Left cardiac atrium (tissue), 4 donors: ENCODE measurements around the gene SPTSSB. TPM values are rescaled to one million over a fixed set of nuclear protein-coding genes. Genes with fewer than 3 reads are reported as not detected.
A peak's percentile ranks its signal among the peaks of the same experiment; 100 is the strongest.

Experiments used
- ATAC-seq, 2 donors: fragments of 200-7000 bp; cut with Tn5 transposase; one replicate each; pipeline ENCODE4 v1.9.1; 2020; ENCODE audit warnings: mild to moderate bottlenecking in 2 of 2, moderate library complexity in 2 of 2
- DNase-seq: peaks from one replicate; pipeline ENCODE4 v3.0.0-alpha.2; 2020
- intact Hi-C, 2 donors: fragments of 100-400 bp; cut with DNase I; formaldehyde crosslinking; loops; one replicate each; pipeline versions ENCODE4 v1.14.1 to v1.15.1; 2022 to 2023
- total RNA-seq, 2 donors: library from RNA; stranded (reverse); fragmentation: NEBNext Ultra II Directional; extraction: Animal tissue kit (Norgen Biotek cat#: 25700); gene quantifications; one replicate each; pipeline ENCODE4 v1.2.1, GENCODE V29; 2021
- donor health status: DM: no; HTN: yes; CAD: no.
- donor health status: DM: no; HTN: yes; CAD: no; lungs with severe emphysema.
- donor health status: DM: yes; HTN: yes; CAD: no.
- donor health status: Dilated cardiomyopathy.

SPTSSB gene
- total RNA-seq, 2 donors from 2014 or later, result 0.38 to 0.39 TPM

DNA sequence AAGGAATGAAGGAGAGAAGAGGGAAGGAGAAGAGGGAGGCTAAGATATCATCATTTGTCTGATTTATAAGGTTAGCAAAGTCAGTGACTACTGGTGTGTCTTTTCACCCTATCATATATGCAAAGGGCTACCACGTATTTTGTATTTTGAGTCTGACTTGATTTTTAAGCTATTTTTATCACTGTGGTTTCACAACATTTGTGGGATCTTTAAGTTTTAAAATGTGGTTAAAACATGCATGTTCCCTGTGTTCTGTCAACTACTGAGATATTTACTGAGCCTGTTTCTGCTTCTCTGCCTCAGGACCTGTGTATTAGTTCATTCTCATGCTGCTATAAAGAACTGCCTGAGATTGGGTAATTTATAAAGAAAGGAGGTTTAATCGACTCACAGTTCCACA, 22.5 kb upstream of the SPTSSB start:
- no peak for DNase-seq
- intact Hi-C loops, result no loop called here
- no peak for ATAC-seq

DNA sequence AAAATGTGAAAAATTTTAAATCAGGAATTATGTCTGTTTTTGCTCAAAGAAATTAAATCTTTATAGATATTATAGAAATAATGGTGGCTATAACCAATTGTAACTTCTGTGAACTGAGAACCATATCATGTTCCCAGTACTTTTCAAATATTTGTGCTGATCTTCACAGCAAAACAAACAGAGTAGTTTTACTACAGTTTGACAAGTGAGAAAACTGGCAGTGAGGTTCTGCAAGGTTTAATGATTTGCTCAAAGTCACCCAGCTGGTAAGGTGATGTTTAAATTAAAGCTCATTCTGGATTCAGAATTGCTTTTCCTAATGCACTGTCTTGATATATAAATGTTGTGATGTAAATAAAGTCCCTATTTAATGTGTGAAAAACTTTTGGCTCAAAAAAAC, 22.0 kb upstream of the SPTSSB start:
- ATAC-seq (no peak), DNase-seq (no peak)
- intact Hi-C loops, result no loop called here

DNA sequence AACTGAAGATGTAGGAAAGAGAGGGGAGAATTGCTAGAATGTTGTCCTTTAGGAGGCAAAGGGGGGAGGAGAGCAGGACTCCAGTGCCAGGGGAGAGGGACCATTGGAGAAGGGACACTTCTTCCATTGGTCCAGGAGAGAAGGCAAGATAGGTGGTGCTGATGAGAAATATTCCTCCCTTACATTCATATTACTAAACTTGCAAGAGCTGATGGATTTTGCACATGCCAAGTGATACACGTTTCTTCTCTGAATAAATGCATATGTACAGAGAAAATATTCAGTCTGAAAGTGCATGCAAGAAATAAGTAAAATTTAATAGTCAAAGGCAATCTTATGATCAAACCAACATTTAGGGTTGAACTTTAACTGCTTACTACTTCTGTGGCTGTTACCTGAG, 21.5 kb upstream of the SPTSSB start:
- ATAC-seq, result no peak
- intact Hi-C loops, result no loop called here
- no peak for DNase-seq

DNA sequence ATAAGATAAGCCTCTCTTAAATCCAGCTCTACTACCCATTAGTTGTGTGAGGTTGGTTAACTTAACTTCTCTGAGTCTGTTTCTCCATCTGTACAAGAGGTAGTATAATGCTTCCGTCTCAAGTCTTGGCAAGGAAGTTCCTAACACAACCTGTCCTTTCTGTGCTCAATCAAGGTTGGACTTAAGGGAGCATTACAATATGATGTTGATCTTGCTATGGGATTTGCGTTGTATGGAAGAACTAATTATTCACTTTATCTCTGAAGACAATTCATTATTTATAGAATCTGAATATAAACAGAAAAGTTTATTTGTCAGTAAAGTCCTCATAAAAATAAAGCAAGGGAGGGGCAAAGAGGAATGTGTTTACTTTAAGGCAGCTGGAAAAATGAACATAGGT, 18.9 kb upstream of the SPTSSB start:
- intact Hi-C loops, result no loop called here
- ATAC-seq (no peak), DNase-seq (no peak)

DNA sequence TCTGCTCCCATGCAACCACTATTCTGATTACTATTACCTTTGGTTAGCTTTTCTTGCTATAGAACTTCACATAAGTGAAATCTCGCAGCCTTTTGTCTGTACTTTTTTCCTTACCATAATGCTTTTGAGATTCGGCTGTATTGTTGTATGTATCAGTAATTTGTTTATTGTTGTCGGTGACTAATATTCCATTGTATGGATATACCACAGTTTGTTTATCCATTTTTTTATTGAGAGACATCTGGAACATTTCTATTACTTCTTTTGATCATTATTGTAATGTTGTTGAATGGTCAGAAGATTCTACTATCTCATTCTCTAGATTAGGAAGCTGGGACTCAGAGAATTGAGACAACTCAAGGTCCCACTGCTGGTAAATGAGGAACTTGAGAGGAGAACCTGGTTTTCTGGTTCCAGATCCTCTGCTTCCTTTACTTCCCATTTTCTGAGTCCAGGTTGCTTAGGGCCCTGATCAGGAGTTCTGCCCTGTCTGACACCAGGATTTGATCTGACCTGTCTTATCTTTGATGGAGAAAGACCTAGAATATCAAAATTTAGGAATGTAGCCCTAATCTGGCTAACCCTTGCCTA, 18.2 kb upstream of the SPTSSB start:
- DNase-seq (no peak), ATAC-seq (peak in 1 of 2 donors; percentile 44)
- intact Hi-C loops, result no loop called here

DNA sequence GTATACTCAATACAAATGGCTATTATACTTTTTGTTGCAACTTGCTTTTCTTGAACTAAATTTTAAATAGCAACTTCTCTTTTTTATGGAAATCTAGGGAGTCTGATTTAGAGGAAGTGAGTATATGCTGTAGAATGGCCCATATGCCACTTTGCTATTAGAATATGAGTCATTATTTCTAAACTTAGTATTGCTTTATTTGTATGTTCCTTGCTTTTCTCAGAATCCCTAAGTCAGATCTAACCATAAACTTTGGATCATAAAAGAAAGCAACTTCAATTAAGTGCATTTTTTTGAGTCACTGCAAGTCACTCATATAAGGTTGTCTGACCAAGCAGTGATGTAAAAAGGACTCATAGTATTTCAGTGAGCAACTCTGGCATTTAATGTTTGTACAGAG, 17.5 kb upstream of the SPTSSB start:
- DNase-seq, result no peak
- intact Hi-C loops, result no loop called here
- ATAC-seq, result peak in 1 of 2 donors; percentile 57

DNA sequence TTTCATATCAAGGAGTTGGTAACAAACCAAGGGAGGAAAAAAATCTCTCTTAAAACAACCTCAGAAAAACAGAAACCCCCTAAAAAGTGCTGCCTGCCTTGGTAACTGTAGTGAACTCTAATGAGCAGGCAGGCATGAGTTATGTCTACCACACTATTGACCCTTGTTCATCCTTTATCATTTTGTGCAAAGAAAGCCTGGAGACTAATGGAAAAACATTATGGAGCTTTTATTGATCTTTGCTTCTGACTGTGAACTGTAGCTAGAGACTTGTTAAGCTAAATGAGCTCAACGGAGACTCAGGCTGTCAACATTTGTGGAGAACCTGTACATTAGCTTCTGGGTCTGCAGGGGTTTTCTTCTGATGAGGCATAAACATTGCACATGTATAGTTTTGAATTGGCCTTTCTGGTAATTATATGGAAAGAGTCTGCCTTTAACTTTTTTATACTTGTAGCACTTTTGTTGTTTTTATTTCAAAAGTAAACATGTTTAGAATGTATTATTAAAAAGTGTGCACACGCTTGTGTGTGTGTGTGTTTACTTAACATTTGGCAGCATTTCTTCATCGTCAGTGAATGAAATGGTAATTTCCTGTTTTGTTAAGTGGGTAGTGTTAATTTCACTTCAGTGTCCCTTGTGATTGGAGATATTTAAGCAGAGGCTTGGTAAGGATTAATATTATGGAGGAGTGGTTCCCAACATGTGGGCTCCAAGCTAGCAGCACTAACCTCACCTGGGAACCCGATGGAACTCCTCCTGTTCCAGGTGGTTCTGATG, 15.9 kb upstream of the SPTSSB start:
- no peak for DNase-seq
- no peak for ATAC-seq
- intact Hi-C loops, result no loop called here

DNA sequence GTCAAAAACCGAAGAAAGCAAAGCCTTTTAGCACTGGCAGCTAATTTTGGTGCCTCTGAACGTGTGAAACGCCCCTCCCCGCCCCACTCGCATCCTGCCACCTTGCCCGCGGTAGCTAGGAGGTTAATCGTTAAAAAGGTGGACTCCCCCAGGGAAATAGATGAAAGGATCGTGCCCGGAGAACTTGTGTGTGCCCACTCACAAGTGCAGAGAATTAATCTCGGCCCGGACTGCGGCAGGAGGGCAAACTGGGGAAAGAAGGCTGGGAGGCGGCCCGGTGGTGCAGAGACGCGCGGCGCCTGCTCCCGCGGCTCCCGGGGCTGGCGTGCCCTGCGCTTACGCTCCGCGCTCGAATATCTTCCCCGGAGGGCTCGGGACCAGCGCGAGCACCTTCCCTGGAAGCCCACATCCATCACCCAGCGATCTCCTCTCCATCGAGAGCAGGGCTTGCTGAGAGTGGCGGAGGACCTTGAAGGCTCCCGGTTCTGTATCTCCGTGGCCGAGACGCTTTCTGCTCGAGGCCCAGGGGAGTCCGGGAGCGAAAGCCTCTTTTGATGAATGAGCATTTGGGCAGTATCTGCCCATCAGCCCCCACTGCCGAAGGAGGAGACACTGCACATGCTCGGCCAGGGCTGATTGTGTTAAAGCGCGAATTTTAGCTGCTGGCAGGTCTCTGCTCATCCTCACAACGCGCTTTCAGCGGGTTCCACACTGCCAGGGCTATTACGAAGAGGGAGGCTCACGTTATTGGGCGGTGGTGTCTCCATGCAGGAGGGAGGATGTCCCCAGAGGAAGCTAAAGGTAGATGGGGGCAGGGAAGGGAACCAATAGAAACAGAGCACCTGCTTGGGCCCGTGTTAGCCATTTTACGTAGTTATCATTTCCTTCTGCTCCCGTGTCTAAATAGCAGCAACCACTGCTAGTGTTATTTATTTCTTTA, 1.3 kb upstream of the SPTSSB start:
- intact Hi-C loops, result no loop called here
- DNase-seq (peak; percentile 23), ATAC-seq (peak; percentile 82 to 86)

DNA sequence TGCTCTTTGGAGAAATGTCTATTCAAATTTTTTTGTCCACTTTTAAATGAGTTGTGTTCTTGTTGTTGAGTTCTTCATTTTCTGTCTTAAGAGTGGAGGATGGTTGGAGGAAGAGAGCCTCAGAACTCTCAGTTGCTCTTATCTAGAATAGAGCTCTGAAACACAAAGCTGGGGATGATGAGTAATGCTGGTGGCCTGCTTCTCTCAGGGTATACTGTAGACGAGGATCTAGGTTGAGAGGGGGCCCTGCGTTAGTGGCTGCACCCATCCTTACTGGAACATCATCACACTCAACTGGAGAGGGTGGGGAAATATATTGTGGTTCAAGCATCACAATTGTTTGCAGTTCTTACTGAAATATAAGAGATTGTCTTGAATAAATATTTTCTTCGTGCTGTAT, 1.8 kb downstream of the SPTSSB start:
- DNase-seq (no peak), ATAC-seq (no peak)
- intact Hi-C loops, result no loop called here

DNA sequence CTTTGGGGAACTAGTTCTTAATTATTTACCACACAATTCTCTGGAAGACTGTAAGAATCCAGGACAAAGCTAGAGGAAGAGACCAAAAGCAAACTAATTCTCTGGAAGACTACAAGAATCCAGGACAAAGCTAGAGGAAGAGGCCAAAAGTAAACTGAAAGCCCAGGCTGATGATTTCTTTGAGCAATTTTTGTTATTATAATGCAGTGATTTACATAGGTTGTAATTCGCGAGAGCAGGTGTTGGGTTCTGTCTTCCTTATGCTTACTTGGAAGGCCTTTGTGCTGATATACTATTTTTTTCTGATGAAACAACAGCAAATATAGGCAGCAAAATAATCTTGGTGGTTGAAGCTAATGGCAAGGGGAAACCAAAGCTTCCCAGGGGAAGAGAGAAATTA, 5.2 kb downstream of the SPTSSB start:
- ATAC-seq (no peak), DNase-seq (no peak)
- intact Hi-C loops, result no loop called here

DNA sequence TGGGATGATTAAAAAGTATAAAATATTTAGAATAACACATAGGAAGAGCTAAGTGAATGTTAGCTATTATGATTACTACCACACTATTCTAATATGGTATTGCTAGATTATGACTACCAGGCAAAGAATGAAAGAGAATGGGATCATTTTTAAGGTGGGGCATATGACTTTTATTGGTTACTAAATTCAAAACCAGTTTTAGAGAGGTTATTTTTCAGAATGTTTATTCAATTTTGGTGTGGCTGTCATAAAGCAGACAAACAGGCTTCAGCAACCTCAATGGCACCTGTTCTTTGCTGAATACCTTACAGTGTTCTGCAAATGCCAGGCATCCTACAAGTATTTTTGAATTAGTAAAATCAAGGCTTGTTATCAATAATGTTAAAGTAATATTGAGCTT, 12.8 kb downstream of the SPTSSB start:
- DNase-seq, result no peak
- ATAC-seq, result no peak
- intact Hi-C loops, result no loop called here

DNA sequence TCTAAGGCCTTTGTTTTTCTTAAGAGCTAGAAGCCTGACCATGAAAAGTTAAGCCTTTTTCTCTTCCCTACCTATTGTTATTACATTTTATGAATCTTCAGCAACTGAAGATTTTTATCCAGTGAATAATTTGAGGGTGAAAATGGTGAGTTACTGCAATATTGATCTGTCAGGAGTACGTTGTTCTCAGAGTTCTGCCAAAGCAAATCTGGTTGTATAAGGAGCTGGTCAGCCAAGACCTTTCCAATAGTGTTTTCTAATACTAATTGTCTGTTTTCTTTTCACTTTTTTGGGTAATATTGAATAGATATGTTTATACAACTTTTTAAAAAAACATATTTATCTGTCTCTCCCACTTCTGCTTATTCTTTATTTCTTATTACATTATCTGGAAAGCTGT, 15.0 kb downstream of the SPTSSB start:
- DNase-seq (no peak), ATAC-seq (no peak)
- intact Hi-C loops, result no loop called here

DNA sequence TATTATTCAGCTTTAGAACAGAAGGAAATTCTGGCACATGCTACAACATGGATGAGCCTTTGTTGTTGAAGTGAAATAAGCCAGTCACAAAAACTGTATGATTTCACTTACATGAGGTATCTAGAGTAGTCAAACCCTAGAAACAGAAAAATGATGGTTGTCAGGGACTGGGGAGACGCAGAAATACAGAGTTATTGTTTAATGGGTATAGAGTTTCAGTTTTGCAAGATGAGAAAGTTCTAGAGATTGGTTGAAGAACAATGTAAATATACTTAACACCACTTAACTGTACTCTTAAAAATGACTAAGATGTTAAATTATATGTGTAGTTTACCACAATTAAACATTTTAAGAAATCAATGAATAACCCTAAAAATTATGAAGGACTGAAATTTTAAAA, 15.8 kb downstream of the SPTSSB start:
- no peak for ATAC-seq
- DNase-seq, result no peak
- intact Hi-C loops, result no loop called here

DNA sequence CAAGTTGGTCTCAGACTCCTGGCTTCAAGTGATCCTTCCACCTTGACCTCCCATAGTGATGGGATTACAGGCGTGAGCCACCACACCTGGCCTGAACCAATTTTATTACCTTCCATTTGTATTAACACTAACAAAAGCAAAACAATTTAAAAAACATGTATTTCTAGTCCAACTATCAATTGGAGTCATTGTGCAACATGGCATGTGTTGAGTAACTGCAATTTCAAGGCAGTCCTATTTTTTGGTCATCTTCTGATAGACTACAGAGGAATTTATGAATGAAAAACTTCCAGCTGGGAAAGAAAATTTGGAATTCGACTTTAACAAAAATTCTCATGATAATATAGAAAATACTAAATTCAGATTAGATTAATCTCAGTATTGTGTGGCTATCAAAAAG, 16.8 kb downstream of the SPTSSB start:
- intact Hi-C loops, result no loop called here
- ATAC-seq (no peak), DNase-seq (no peak)

DNA sequence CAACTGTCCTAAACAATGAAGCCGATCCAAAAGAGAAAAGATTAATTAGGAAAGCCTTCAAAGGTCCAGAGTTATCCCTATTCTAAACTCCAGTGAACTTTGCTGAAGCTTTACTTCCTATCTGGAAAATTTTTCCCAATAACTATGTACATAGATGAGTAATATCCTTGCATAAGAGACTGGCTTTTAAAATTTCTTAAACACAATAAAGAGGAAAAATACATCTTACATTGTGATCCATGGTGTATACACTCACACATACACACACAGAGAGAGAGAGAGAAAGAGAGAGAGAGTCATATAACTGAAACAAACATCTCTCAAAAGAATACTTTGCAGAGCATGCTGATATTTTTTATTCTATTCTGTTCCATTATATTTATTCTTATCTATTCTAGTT, 20.0 kb downstream of the SPTSSB start:
- ATAC-seq (no peak), DNase-seq (no peak)
- intact Hi-C loops, result no loop called here

DNA sequence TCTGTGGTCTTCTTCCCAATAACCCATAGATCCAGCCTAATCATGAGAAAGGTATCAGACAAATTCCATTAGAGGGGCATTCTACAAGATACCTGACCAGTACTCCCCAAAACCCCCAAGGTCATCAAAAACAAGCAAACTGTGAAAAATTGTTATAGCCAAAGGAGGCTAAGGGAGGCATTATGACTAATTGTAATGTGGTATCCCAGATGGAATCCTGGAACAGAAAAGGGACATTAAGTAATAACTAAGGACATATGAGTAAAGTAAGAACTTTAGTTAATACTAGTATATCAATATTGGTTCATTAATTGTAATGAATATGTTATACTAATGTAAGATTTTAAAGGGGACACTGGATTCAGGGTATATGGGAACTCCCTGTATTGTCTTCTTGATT, 20.4 kb downstream of the SPTSSB start:
- intact Hi-C loops, result no loop called here
- no peak for ATAC-seq

DNA sequence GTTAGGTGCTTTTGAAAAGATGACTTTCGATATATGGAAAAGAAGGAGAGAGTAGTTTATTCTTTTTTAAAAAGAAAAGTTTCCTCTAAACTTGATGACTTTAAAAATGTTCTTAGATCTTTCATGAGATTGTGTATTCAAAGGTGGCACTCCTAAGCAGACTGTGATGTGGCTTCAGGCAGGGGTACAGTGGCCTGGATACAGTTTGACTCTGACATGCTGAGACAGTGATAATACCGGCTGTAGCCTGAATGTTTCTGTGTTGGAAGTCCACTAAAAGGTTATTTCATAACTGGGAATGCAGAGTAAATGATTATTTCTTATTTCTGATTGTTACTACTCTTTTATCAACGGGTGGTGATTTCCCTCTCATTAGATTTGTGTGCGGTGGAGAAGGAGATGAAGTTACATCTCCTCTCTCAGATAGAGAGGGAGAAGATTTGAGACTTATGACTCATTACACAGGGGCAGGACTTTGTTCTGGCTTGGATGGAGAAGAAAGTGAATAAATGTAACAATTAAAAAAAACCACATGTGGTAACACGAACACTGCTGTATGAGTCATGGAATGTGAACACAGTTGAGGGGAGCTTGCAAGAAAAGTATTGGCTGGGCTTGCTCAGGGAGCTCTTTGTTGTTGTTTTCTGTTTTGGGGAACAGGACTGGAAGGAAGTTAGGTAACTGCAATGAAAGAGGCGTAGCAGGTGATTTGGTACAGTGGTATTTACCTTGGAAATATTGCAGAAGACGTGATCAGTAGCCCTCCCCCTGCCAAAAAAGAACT, 21.6 kb downstream of the SPTSSB start:
- intact Hi-C loops, result no loop called here
- ATAC-seq, result peak; percentile 65 to 96
- no peak for DNase-seq

More for the DNA sequence above, 20.4 kb downstream of the SPTSSB start:
- no peak for DNase-seq

DNA sequence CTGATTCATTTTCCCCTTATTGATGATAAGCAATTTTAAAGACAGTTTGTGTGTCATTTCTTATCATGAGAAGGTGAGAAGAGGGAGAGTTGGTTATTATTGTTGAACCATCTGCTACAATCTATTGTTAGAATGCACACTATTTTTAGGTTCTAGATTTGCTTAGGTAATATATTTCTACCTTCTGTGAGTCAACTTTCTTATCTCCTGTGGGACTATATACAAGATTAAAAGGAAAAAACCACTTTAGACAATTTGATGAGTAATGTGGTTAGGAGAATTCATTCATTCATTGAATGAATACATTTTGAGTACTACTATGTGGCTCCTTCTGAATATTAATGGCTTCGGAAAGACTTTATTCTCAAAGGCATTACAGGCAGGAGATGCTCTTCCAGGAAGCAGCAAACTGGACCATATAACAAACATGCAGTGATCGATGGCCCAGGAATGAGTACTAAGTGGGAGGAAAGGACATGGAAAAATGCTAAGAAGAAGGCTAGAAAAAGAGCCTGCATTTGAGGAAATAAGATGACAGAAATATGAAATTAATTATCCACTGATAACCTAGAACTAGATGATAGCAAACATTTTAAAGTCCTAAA, 22.4 kb downstream of the SPTSSB start:
- intact Hi-C loops, result no loop called here
- ATAC-seq (no peak), DNase-seq (no peak)

DNA sequence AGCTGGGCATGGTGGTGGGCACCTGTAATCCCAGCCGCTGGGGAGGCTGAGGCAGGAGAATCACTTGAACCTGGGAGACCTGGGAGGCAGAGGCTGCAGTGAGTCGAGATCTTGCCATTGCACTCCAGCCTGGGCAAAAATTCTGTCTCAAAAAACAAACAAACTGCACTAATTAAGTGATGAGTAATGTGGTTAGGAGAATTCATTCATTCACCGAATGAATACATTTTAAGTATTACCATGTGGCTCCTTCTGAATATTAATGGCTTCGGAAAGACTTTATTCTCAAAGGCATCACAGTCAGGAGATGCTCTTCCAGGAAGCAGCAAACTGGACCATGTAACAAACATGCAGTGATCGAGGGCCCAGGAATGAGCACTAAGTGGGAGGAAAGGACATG, 23.6 kb downstream of the SPTSSB start:
- DNase-seq, result no peak
- no peak for ATAC-seq
- intact Hi-C loops, result no loop called here
